Neural cell (in vitro differentiated cells): ENCODE results near the gene SLC17A9. TPM values are rescaled to one million over a fixed set of nuclear protein-coding genes. Genes with fewer than 3 reads are reported as not detected.

Experiments
- H2AFZ ChIP-seq: fragments of 200-600, 300-800 bp; sonication (generic), shearing (Covaris generic); 2 replicates; pipeline ENCODE4 v1.6.0; 2014; ENCODE audit warnings: low read depth, mild to moderate bottlenecking, antibody characterized with exemption, low read length, moderate library complexity
- H3F3A ChIP-seq: fragments of 200-600 bp; shearing (Covaris generic); 2 replicates; pipeline ENCODE4 v1.6.1; 2016; ENCODE audit warnings: mild to moderate bottlenecking, moderate library complexity, mixed read lengths, antibody characterized with exemption, low read length; ENCODE audit not compliant: insufficient read depth, poor library complexity, severe bottlenecking
- H3K27ac ChIP-seq: fragments of 200-600, 300-800 bp; sonication (generic), shearing (Covaris generic); 2 replicates; pipeline ENCODE4 v1.5.1; 2014; ENCODE audit warnings: mild to moderate bottlenecking, low read length, moderate library complexity
- H3K27me3 ChIP-seq: fragments of 300-800, 200-600 bp; sonication (generic), shearing (Covaris generic); 2 replicates; pipeline ENCODE4 v1.6.0; 2014; ENCODE audit warnings: mild to moderate bottlenecking, low read depth, low read length, moderate library complexity; ENCODE audit not compliant: insufficient read depth
- H3K36me3 ChIP-seq: fragments of 300-800, 200-600 bp; sonication (generic), shearing (Covaris generic); 2 replicates; pipeline ENCODE4 v1.5.1; 2014; ENCODE audit warnings: mild to moderate bottlenecking, antibody characterized with exemption, low read length, moderate library complexity; ENCODE audit not compliant: insufficient read depth
- H3K4me2 ChIP-seq: fragments of 300-800, 200-600 bp; sonication (generic), shearing (Covaris generic); 2 replicates; pipeline ENCODE4 v1.6.0; 2014; ENCODE audit warnings: mild to moderate bottlenecking, low read length
- H3K4me3 ChIP-seq: fragments of 300-800, 200-600 bp; sonication (generic), shearing (Covaris generic); 2 replicates; pipeline ENCODE4 v1.5.1; 2014; ENCODE audit warnings: mild to moderate bottlenecking, low read length, moderate library complexity
- H3K79me2 ChIP-seq: fragments of 200-600 bp; shearing (Covaris generic); replicated peaks from 2 replicates; pipeline ENCODE4 v1.6.0; 2014; ENCODE audit warnings: mild to moderate bottlenecking, low read length, moderate library complexity; ENCODE audit not compliant: insufficient read depth
- H3K9ac ChIP-seq: fragments of 300-800, 200-600 bp; sonication (generic), shearing (Covaris generic); 2 replicates; pipeline ENCODE4 v1.6.1; 2016; ENCODE audit warnings: mild to moderate bottlenecking, low read length, mixed read lengths
- H3K9me2 ChIP-seq: fragments of 200-600 bp; shearing (Covaris generic); 2 replicates; pipeline ENCODE4 v1.6.1; 2016; ENCODE audit warnings: mild to moderate bottlenecking, low read length, mixed read lengths; ENCODE audit not compliant: insufficient read depth
- H3K9me3 ChIP-seq: fragments of 200-600, 300-800 bp; sonication (generic), shearing (Covaris generic); 2 replicates; pipeline ENCODE4 v1.6.1; 2016; ENCODE audit warnings: mild to moderate bottlenecking, mixed run types, low read length, moderate library complexity, mixed read lengths
- H4K20me1 ChIP-seq: fragments of 200-600 bp; shearing (Covaris generic); 2 replicates; pipeline ENCODE4 v1.6.1; 2016; ENCODE audit warnings: mild to moderate bottlenecking, mixed run types; ENCODE audit not compliant: insufficient read depth
- EP300 ChIP-seq: fragments of 450-650 bp; conservative IDR thresholded peaks from 2 replicates; pipeline ENCODE4 v1.6.1; 2014; ENCODE audit warnings: antibody characterized with exemption, mild to moderate bottlenecking, moderate library complexity; ENCODE audit not compliant: poor library complexity, severe bottlenecking
- EZH2 ChIP-seq: fragments of 200-600, 300-800 bp; shearing (Covaris generic), sonication (generic); IDR thresholded peaks from 2 replicates; pipeline ENCODE4 v1.6.1; 2014; ENCODE audit warnings: antibody characterized with exemption, low read length, borderline replicate concordance, mild to moderate bottlenecking; ENCODE audit not compliant: insufficient read depth, poor library complexity, severe bottlenecking
- MXI1 ChIP-seq: fragments of 450-650 bp; conservative IDR thresholded peaks from 2 replicates; pipeline ENCODE4 v1.6.1; 2014; ENCODE audit warnings: antibody characterized with exemption, mild to moderate bottlenecking; ENCODE audit not compliant: poor library complexity, severe bottlenecking
- POLR2AphosphoS5 ChIP-seq: IDR thresholded peaks from 2 replicates; pipeline ENCODE4 v1.6.1; 2012
- RAD21 ChIP-seq: fragments of 450-650 bp; conservative IDR thresholded peaks from 2 replicates; pipeline ENCODE4 v1.6.1; 2014; ENCODE audit warnings: antibody characterized with exemption, mild to moderate bottlenecking, moderate library complexity
- SMC3 ChIP-seq: fragments of 450-650 bp; conservative IDR thresholded peaks from 2 replicates; pipeline ENCODE4 v1.6.1; 2014; ENCODE audit warnings: antibody characterized with exemption, mild to moderate bottlenecking, moderate library complexity; ENCODE audit not compliant: poor library complexity
- TAF1 ChIP-seq: IDR thresholded peaks from 2 replicates; pipeline ENCODE4 v1.6.1; 2012; ENCODE audit warnings: low read depth
- polyA plus RNA-seq: library from polyadenylated mRNA; depleted of rRNA; stranded (reverse); fragments of >200 nt; gene quantifications from 2 replicates; pipeline ENCODE4 v1.2.3, GENCODE V29; 2014
- TF ChIP-seq, protein P1 (sequence below): IDR thresholded peaks from 2 replicates; pipeline ENCODE4 v1.6.1; 2012; ENCODE audit warnings: borderline replicate concordance
- TF ChIP-seq, protein P2 (sequence below): fragments of 450-650 bp; IDR thresholded peaks from 2 replicates; pipeline ENCODE4 v1.5.1; 2014; ENCODE audit warnings: antibody characterized with exemption, mild to moderate bottlenecking, moderate library complexity; ENCODE audit not compliant: poor library complexity, severe bottlenecking

The SLC17A9 gene
- polyA plus RNA-seq, 1 donor from 2014 or later = not detected

DNA sequence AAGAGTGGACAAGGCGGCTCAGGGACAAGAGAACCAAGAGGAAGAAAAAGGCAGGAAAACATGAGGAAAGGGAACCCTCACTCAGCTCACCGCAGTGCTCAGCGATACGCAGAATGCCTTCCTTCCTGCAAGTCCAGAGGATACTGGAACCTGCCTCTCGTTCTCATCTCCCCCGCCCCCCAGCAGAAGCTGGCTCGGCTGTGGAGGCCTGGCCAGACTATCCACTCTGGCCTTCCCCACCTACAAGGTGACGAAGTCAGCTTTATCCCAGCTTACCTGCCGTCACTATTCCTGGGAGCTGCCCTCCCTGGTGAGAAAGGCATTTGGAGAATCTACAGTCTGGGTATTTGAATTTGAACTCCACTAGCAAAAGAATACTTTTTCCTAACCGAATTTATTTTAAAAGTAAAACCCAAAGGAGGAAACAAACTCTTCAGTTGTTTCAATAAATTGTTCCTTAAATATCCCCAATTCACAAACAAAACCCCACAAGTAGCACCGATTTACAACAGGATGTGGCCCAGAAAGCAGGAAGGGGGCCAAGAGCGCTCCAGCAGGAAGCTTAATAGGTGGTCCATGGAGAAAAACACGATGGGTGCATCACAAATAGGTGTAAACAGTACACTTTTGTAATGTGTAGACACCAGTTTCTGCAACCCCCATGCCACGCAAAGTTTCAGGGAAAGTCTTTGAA, 24.1 kb upstream of the SLC17A9 start:
- H3K9me3 ChIP-seq = no peaks in the 10 kb centered on the region
- H4K20me1 ChIP-seq = no peaks in the 10 kb centered on the region
- no peak for TF ChIP-seq TAF1
- TF ChIP-seq EP300 = no peak
- no peak for TF ChIP-seq POLR2AphosphoS5
- TF ChIP-seq EZH2 = no peak
- TF ChIP-seq MXI1 = no peak
- TF ChIP-seq, protein P1, sequence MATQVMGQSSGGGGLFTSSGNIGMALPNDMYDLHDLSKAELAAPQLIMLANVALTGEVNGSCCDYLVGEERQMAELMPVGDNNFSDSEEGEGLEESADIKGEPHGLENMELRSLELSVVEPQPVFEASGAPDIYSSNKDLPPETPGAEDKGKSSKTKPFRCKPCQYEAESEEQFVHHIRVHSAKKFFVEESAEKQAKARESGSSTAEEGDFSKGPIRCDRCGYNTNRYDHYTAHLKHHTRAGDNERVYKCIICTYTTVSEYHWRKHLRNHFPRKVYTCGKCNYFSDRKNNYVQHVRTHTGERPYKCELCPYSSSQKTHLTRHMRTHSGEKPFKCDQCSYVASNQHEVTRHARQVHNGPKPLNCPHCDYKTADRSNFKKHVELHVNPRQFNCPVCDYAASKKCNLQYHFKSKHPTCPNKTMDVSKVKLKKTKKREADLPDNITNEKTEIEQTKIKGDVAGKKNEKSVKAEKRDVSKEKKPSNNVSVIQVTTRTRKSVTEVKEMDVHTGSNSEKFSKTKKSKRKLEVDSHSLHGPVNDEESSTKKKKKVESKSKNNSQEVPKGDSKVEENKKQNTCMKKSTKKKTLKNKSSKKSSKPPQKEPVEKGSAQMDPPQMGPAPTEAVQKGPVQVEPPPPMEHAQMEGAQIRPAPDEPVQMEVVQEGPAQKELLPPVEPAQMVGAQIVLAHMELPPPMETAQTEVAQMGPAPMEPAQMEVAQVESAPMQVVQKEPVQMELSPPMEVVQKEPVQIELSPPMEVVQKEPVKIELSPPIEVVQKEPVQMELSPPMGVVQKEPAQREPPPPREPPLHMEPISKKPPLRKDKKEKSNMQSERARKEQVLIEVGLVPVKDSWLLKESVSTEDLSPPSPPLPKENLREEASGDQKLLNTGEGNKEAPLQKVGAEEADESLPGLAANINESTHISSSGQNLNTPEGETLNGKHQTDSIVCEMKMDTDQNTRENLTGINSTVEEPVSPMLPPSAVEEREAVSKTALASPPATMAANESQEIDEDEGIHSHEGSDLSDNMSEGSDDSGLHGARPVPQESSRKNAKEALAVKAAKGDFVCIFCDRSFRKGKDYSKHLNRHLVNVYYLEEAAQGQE = no peak
- no peak for TF ChIP-seq RAD21
- TF ChIP-seq, protein P2, sequence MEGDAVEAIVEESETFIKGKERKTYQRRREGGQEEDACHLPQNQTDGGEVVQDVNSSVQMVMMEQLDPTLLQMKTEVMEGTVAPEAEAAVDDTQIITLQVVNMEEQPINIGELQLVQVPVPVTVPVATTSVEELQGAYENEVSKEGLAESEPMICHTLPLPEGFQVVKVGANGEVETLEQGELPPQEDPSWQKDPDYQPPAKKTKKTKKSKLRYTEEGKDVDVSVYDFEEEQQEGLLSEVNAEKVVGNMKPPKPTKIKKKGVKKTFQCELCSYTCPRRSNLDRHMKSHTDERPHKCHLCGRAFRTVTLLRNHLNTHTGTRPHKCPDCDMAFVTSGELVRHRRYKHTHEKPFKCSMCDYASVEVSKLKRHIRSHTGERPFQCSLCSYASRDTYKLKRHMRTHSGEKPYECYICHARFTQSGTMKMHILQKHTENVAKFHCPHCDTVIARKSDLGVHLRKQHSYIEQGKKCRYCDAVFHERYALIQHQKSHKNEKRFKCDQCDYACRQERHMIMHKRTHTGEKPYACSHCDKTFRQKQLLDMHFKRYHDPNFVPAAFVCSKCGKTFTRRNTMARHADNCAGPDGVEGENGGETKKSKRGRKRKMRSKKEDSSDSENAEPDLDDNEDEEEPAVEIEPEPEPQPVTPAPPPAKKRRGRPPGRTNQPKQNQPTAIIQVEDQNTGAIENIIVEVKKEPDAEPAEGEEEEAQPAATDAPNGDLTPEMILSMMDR = no peak
- no peak for TF ChIP-seq SMC3
- no peak overlapping the region for H3K4me3 ChIP-seq
- H3K27me3 ChIP-seq = no peaks in the 10 kb centered on the region
- no peaks in the 10 kb centered on the region for H3K36me3 ChIP-seq
- H2AFZ ChIP-seq = no peak overlapping the region
- H3K4me2 ChIP-seq = no peak overlapping the region
- H3K9ac ChIP-seq = no peak overlapping the region
- H3F3A ChIP-seq = peaks cover 3% of the 10 kb centered on the region
- no peak overlapping the region for H3K27ac ChIP-seq
- no peaks in the 10 kb centered on the region for H3K9me2 ChIP-seq
- H3K79me2 ChIP-seq = peaks cover 86% of the 10 kb centered on the region

DNA sequence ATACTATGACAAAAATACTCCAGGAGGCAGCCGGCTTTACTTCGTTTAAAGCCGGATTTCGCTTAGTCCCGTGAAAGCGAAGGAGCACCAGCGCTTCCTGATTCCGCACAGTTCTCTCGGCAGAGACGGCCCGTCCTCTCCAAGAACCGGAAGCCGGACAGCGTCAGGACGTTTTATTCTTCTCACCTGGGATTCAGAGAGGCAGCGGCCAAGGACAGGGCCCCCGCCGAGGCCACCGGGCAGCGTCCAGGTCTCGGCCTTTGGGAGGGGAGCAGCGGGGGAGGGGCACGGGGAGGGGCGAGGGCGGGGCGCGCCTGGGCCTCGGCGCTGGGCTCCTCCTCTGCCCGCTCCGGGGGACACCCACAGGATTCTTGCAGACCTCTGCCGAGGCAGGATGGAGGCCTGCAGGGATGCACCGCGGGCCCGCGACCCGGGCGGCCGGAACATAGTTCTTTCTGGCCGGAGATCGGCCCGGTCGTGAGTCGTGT, 23.4 kb upstream of the SLC17A9 start:
- H3K27ac ChIP-seq = no peak overlapping the region

More for the DNA sequence above, 23.4 kb upstream of the SLC17A9 start:
- no peak overlapping the region for H3K4me2 ChIP-seq
- H3K79me2 ChIP-seq = peaks cover 86% of the 10 kb centered on the region
- no peaks in the 10 kb centered on the region for H3K9me3 ChIP-seq
- peaks cover 3% of the 10 kb centered on the region for H3F3A ChIP-seq
- no peaks in the 10 kb centered on the region for H4K20me1 ChIP-seq
- H3K9ac ChIP-seq = no peak overlapping the region
- TF ChIP-seq TAF1 = no peak
- TF ChIP-seq, protein P2 = no peak
- no peak for TF ChIP-seq EZH2
- no peak for TF ChIP-seq EP300
- TF ChIP-seq, protein P1 = no peak
- TF ChIP-seq MXI1 = no peak
- TF ChIP-seq SMC3 = no peak
- TF ChIP-seq RAD21 = no peak
- TF ChIP-seq POLR2AphosphoS5 = no peak
- H3K4me3 ChIP-seq = peak overlapping the region; percentile 41
- H3K36me3 ChIP-seq = no peaks in the 10 kb centered on the region
- H2AFZ ChIP-seq = no peak overlapping the region
- H3K9me2 ChIP-seq = no peaks in the 10 kb centered on the region
- H3K27me3 ChIP-seq = no peaks in the 10 kb centered on the region
